Skeletal muscle cell (primary cell): ENCODE data around the gene PTAR1.

Experiments used
- DNase-seq: peaks from one replicate; pipeline ENCODE4 v3.0.0-alpha.2; 2010; ENCODE audit warnings: low read depth
- H3K4me3 ChIP-seq: 2 replicates; pipeline ENCODE4 v1.5.1; 2011; ENCODE audit warnings: low read depth, mild to moderate bottlenecking, control low read depth, low read length, moderate library complexity

PTAR1 gene

DNA sequence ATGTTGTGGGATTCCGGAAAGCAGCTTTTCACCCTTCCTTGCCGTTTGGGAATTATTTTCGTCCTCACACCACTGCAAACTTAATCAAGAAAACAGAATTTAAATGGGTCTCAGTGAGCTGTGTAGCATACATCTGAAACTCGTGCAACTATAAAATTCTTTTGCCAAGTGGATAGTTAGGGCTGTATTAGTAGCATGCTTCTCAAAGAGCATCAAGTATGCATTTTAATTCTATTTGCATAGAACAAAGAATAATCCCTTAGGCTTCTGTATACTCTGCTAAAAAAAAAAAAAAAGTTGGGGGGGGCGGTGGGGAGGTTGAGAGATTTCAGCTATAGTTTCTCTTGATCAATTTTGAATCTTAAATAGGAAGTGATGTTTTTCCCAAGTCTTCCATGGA is 75.9 kb downstream of the PTAR1 start:
- no peak for DNase-seq
- H3K4me3 ChIP-seq, result no peak overlapping the region

GRCh38 chr9:69678843-69679538 is 80.8 kb downstream of the PTAR1 start:
- no peak for DNase-seq
- no peak overlapping the region for H3K4me3 ChIP-seq

DNA sequence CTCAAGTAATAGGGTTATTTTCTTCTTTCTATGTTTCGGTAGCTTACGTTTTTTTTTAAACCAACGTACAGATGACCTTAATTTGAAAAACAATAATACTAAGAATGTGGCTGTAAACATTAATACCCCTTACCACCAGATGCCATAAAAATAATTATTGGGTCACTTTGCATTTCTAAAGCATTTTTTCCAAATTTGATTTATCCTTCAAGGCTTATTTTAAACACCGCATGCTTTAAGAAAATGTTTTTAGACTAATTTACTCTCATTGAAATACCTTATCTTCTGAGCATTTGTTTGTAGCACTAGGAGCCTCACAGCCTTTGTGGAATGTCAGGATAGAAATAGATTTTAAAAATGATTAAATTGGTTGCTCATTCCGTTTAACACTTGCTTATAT is 81.9 kb downstream of the PTAR1 start:
- no peak overlapping the region for H3K4me3 ChIP-seq
- no peak for DNase-seq

DNA sequence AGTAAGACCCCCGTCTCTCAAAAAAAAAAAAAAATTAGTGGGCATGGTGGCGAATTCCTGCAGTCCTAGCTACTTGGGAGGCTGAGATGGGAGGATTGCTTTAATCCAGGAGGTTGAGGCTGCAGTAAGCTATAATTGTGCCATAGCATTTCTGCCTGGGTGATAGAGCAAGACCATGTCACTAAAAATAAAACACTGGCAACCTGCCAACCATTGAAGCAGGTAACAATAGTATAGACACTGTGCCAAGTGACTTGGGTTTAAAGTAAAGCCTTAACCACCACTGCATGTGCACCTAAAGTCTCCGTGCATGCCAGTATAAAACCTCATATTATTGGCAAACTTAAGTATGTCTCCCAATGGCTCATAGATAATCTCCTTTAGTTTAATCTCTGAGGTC is 84.2 kb downstream of the PTAR1 start:
- no peak for DNase-seq
- no peak overlapping the region for H3K4me3 ChIP-seq

DNA sequence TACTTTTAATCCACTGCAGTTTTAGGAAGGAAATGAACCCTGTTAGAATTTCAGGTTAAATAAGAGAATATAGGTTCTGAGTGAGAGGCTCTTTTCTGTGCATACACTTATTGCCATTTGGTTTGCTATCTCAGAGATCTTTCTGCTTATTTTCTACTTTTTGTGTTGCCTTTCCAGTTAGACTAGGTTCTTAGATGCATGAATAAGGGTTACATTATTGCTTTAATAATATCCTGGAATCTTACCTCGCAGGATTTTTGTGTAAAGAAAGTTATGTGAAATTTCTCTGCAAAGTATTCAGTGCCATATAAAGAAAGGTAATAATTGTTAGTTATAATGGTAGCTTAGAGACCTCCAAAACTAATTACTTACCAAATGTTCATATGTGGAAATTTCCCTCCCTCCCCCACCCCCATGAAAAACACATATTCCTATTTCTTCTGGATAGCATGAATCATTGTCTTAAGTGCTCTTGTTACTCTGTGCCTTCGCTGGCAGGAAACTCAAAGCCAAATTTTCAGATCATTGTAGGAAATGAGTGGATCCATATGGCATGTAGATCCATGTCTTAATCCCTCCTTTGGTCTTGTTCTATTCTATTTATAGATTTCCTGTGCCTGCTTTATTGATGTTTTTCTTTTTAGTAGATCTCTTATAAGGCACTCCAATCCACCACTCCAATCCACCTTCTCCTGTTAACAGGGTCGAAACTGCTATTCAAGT is 84.9 kb downstream of the PTAR1 start:
- H3K4me3 ChIP-seq, result no peak overlapping the region
- DNase-seq, result peak; percentile 89

GRCh38 chr9:69674112-69674685 is 85.6 kb downstream of the PTAR1 start:
- H3K4me3 ChIP-seq, result no peak overlapping the region
- DNase-seq, result no peak

GRCh38 chr9:69673311-69673640 is 86.5 kb downstream of the PTAR1 start:
- H3K4me3 ChIP-seq, result peak overlapping the region; percentile 83
- DNase-seq, result no peak

GRCh38 chr9:69672596-69673310 is 87.1 kb downstream of the PTAR1 start:
- H3K4me3 ChIP-seq, result peak overlapping the region; percentile 83
- DNase-seq, result peak; percentile 66

GRCh38 chr9:69671879-69672595 is 87.8 kb downstream of the PTAR1 start, which contains the start of gene APBA1:
APBA1 (minus strand) TSS chr9:69672371.
- peak within 1 kb of the TSS; percentile 83 for H3K4me3 ChIP-seq
- no peak for DNase-seq

GRCh38 chr9:69671311-69671878 is 88.4 kb downstream of the PTAR1 start:
- no peak for DNase-seq
- H3K4me3 ChIP-seq, result peak overlapping the region; percentile 83

DNA sequence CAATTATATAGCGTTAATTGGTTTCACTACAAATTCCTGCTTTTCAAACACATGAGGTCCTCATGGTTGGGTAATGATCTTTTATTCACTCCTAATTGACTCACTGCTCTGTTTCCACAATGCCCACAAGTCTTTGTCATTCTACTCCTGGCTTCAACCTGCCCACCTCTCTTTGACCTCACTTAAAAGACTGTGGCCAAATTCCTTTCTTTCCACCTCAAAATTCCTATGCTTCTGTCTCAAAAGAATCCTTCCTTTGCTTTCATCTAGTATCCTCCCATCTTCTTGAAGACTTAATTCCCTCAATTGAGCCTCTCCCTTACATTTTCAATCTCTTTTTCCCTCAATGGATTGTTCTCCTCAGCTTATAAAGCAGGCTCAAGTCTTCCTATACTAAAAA is 92.5 kb downstream of the PTAR1 start:
- no peak overlapping the region for H3K4me3 ChIP-seq
- DNase-seq, result no peak

GRCh38 chr9:69660304-69660703 is 99.5 kb downstream of the PTAR1 start:
- no peak overlapping the region for H3K4me3 ChIP-seq

More at GRCh38 chr9:69660304-69660703, 99.5 kb downstream of the PTAR1 start:
- DNase-seq, result no peak
